ENCODE measurements around the gene SVOPL. TPM values are rescaled to one million over a fixed set of nuclear protein-coding genes. Genes with fewer than 3 reads are reported as not detected.

SVOPL gene
- total RNA-seq, 1 donor from 2014 or later = not detected

DNA sequence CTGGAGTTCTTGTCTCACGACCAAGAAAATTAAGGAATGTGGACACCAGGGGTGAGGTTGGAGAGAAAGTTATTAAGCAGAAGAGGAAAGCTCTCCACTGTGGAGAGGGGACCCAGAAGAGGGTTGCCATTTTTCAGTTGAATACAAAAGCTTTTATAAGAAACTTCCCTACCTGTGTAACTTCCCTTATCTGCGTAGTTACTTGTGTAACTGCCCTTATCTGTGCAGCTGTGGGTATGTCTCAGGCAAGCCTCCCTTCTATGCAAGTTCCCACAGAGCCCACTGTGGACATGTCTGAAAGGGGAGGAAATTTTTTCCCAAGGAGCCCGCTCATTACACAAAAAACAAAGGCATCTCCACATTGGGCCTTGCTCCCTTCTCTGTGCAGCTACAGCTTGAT, 94.9 kb downstream of the SVOPL start:
- Histone ChIP-seq H3K27me3 (no peaks in the 10 kb centered on the region), H3K4me3 (no peak overlapping the region), H3K36me3 (no peaks in the 10 kb centered on the region), H3K9me3 (no peaks in the 10 kb centered on the region), H3K4me1 (no peaks in the 10 kb centered on the region), H3K27ac (no peak overlapping the region)
- intact Hi-C loops (cut with DNase I) = no loop called here
- TF ChIP-seq POLR2A (IDR thresholded peaks at IDR 0.05) (no peak), POLR2AphosphoS5 (IDR thresholded peaks at IDR 0.05; ENCODE audit: insufficient read depth in 1 of 2, low read depth in 1 of 2) (no peak)
- TF ChIP-seq, protein P1, sequence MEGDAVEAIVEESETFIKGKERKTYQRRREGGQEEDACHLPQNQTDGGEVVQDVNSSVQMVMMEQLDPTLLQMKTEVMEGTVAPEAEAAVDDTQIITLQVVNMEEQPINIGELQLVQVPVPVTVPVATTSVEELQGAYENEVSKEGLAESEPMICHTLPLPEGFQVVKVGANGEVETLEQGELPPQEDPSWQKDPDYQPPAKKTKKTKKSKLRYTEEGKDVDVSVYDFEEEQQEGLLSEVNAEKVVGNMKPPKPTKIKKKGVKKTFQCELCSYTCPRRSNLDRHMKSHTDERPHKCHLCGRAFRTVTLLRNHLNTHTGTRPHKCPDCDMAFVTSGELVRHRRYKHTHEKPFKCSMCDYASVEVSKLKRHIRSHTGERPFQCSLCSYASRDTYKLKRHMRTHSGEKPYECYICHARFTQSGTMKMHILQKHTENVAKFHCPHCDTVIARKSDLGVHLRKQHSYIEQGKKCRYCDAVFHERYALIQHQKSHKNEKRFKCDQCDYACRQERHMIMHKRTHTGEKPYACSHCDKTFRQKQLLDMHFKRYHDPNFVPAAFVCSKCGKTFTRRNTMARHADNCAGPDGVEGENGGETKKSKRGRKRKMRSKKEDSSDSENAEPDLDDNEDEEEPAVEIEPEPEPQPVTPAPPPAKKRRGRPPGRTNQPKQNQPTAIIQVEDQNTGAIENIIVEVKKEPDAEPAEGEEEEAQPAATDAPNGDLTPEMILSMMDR (IDR thresholded peaks at IDR 0.05) = no peak
- no peak for DNase-seq (ENCODE audit: extremely low spot score in 2 of 2)

DNA sequence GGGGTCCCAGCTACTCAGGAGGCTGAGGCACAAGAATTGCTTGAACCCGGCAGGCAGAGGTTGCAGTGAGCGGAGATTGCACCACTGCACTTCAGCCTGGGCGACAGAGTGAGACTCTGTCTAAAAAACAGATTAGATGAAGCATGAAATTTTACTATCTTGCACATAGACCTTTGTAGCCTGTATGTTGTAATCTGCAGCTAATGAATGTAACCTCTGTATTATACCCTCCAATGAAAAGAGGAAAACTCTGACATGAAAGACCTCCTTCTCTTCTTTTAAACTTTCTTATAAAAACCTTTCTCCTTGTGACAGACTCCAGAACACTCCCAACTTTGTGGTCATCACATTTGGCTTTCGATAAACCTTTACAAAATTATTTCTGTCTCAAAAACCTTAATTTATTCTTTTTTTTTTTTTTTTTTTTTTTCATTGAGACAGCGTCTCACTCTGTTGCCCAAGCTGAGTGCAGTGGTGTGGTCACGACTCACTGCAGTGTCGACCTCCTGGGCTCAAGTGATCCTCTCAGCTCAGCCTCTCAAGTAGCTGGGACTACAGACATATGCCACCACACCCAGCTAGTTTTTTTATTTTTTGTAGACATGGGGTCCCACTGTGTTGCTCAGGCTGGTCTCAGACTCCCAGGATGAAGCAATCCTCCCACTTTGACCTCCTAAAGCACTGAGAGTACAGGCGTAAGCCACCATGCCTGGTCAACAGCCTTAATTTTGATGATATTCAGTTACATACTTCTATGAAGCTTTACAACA, 97.4 kb downstream of the SVOPL start:
- no peak for DNase-seq (ENCODE audit: extremely low spot score in 2 of 2)
- no peaks in the 10 kb centered on the region for H3K9me3 ChIP-seq
- no peak overlapping the region for H3K4me3 ChIP-seq
- H3K27me3 ChIP-seq = no peaks in the 10 kb centered on the region
- no peaks in the 10 kb centered on the region for H3K4me1 ChIP-seq
- H3K36me3 ChIP-seq = no peaks in the 10 kb centered on the region
- no peak overlapping the region for H3K27ac ChIP-seq
- TF ChIP-seq POLR2AphosphoS5 (IDR thresholded peaks at IDR 0.05; ENCODE audit: insufficient read depth in 1 of 2, low read depth in 1 of 2) (no peak), POLR2A (IDR thresholded peaks at IDR 0.05) (no peak)
- TF ChIP-seq, protein P1 (IDR thresholded peaks at IDR 0.05) = no peak
- intact Hi-C loops (cut with DNase I) = no loop called here

DNA sequence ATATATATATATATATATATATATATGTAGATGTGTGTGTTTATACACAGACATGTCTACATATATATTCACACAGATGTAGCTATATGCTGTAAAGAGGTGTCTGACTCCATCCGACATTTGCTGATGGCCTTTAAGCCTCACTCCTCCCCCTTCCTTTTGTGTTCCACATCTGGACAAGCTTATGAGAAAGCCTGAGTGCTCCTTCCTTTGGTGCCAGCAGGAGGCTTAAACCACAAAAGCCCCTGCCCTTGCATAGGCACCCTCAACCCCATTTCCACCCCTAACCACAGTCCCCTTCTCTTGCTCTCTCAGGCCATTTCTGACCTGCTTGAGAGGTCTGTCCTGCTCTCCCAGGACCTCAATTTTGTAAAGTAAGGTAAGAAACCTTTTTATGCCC, 98.7 kb downstream of the SVOPL start:
- Histone ChIP-seq H3K27ac (no peak overlapping the region), H3K4me1 (no peaks in the 10 kb centered on the region), H3K36me3 (no peaks in the 10 kb centered on the region), H3K4me3 (no peak overlapping the region), H3K9me3 (no peaks in the 10 kb centered on the region), H3K27me3 (no peaks in the 10 kb centered on the region)
- TF ChIP-seq POLR2AphosphoS5 (IDR thresholded peaks at IDR 0.05; ENCODE audit: insufficient read depth in 1 of 2, low read depth in 1 of 2) (no peak), POLR2A (IDR thresholded peaks at IDR 0.05) (no peak)
- TF ChIP-seq, protein P1 (IDR thresholded peaks at IDR 0.05) = no peak
- intact Hi-C loops (cut with DNase I) = no loop called here
- DNase-seq (ENCODE audit: extremely low spot score in 2 of 2) = no peak

DNA sequence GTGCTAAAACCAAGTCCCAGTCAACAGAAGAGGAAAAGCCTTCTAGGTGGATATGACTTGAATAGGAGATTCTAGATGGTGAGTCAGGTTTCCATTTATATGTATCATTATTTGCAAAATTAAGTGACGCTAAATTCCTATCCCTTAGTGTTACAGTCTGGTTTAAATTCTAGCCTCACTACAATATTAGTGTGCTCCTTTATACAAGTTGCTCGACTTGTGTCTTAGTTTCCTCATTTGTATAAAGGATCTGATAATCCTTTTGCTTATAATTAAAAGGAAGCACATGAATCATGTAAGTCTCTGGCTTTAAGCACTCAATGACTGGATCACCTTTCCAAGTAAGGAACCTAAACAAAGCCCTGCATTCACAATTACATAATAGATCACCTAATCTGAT, 105.7 kb downstream of the SVOPL start:
- TF ChIP-seq POLR2A (IDR thresholded peaks at IDR 0.05) (no peak), POLR2AphosphoS5 (IDR thresholded peaks at IDR 0.05; ENCODE audit: insufficient read depth in 1 of 2, low read depth in 1 of 2) (no peak)
- TF ChIP-seq, protein P1 (IDR thresholded peaks at IDR 0.05) = no peak
- Histone ChIP-seq H3K36me3 (no peaks in the 10 kb centered on the region), H3K4me3 (no peak overlapping the region), H3K4me1 (no peaks in the 10 kb centered on the region), H3K27me3 (no peaks in the 10 kb centered on the region), H3K9me3 (no peaks in the 10 kb centered on the region), H3K27ac (no peak overlapping the region)
- no peak for DNase-seq (ENCODE audit: extremely low spot score in 2 of 2)
- intact Hi-C loops (cut with DNase I) = no loop called here

DNA sequence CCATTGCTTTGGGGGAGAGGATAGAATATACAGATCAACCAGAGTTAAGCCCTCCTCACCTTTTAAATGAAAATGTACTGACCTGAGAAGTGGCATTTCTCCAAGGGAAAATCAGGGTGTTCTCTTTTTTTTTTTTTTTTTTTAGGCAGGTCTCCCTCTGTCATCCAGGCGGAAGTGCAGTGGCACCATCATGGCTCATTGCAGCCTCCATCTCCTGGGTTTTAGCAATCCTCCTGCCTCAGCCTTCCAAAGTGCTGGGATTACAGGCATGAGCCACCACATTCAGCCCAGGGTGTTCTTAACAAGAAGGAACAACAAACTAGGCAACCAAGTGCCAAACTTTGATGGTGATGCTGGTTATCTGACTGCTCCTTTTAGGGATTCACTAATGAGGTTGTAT, 111.0 kb downstream of the SVOPL start:
- Histone ChIP-seq H3K27ac (no peak overlapping the region), H3K27me3 (no peaks in the 10 kb centered on the region), H3K36me3 (peaks cover 0 to 9% of the 10 kb centered on the region in 2 donors), H3K9me3 (no peaks in the 10 kb centered on the region), H3K4me1 (no peaks in the 10 kb centered on the region), H3K4me3 (no peak overlapping the region)
- TF ChIP-seq POLR2AphosphoS5 (IDR thresholded peaks at IDR 0.05; ENCODE audit: insufficient read depth in 1 of 2, low read depth in 1 of 2) (no peak), POLR2A (IDR thresholded peaks at IDR 0.05) (no peak)
- TF ChIP-seq, protein P1 (IDR thresholded peaks at IDR 0.05) = no peak
- intact Hi-C loops (cut with DNase I) = loop anchor here (5.0 kb wide), 1 partner anchor 1677 kb away; no protein-coding TSS in a partner anchor
- DNase-seq (ENCODE audit: extremely low spot score in 2 of 2) = no peak
